Measurements from ENCODE around the gene MBOAT7.
"Not testable (repeated sequence)": the region's sequence is repeated elsewhere in the genome, so short reads cannot be mapped to it uniquely, and the experiment has no call there.

Gene MBOAT7

DNA sequence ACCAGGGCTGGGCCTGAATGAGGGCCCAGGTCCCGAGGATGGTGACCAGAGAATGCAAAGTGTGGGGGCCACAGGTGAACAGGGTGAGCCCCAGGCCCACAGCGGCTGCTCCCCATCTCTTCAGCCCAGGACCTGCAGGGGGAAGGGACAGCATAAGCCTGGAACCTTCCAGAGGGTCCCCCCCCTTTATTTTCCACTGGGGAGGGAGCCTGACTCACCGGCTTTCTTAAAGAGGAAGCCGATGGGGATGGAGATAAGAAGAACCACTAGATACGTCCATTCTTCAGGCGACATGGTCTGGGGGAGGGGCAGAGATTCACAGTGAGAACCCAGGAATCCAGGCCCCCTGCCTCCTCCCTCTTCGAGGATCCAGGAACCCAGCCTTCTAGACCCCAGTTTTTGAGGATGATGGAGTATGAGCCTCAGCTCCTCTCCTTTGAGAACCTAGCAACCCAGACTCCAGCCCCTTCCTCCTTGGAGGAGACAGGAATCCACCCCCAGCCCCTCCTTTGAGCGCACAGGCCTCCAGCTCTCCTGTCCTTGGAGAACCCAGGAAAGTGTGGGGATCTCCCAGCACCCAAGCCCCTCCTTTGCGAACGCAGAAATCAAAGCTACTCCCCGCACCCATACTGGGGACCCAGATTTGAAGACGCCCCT is 1.0 kb downstream of the MBOAT7 start:
- DNase-seq: peak; percentile 91

- DNase-seq: no peak
Measured at GRCh38 chr19:54186934-54187381, 2.4 kb downstream of the MBOAT7 start.

DNA sequence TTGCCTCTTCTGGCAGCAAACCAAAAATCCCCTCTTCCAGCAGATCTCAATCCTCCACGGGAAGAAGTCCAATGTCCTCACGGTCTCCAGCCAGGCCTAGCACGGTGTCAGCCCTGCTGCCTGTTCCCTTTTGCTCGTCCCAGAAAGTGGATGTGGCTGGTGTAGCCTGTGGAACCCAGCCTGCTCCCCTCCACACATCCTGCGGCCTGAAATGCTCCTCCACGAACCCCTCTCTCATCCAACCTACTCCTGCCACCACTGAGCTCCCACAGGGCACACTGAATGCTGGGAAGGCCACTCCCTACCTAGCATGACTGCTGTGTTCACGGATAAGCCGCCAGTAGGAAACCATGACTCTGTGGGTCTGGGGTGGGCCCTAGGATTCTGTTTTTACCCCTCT is 3.0 kb downstream of the MBOAT7 start:
- no peak for DNase-seq

GRCh38 chr19:54183431-54183830 is 5.9 kb downstream of the MBOAT7 start:
- DNase-seq: no peak

- not testable (repeated sequence) for DNase-seq
Measured at GRCh38 chr19:54181894-54182293, 7.5 kb downstream of the MBOAT7 start.

GRCh38 chr19:54180691-54181091 is 8.7 kb downstream of the MBOAT7 start:
- DNase-seq: no peak

DNA sequence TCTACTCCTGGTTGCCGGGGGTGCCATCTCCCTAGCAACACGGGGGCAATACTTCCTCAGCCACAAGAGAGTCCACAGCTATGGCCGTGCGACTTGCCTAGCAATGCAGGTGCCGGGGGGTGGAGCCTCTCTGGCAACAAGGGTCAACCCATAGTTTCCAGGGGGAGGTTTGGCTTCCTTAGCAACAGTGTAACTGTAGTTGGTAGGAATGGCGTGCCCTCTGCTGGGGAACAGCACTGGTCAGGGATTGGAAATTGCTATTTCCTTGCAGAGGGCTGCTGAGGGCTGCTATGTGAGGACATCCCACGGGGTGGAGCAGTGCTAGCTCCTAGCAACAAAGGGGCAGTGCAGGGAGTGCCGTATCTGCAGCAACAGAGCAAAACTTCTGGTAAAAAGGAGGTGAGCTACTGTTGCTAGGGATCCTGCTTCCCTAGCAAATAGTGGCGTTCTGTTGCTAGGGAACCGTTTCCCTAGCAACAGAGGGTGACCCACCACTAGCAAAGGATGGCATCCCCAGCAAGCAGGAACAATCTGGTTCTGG is 9.4 kb downstream of the MBOAT7 start:
- DNase-seq: no peak

DNA sequence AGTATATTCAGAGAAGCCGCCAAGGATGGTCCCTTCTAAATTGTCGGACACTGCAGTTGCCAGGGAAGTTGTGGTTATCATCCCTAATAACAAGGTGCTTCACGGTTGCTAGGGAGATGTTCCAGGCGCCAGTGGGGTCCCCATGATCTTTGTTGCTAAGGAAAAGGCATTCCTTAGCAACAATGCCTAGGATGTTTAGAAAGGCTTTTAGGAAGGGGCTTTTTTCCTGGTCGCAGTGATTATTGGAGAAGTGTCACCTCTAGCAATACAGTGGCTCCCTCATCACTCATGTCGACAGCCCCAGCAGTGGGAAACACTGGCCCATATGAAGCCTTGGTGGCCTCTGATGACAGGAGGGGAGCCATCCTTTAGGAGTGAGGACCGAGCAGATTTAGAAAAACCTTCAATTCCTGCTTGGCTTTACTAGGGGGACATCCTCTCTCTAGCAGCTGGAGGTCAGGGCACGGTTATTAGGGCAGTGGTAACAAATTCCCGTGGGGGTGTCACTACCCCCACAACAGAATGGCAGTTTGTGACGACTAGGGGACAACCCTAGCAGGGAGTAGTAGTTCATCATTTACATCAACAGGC is 10.0 kb downstream of the MBOAT7 start:
- DNase-seq: no peak

- no peak for DNase-seq
Measured at GRCh38 chr19:54178581-54179261, 10.7 kb downstream of the MBOAT7 start.

- DNase-seq: no peak
Measured at GRCh38 chr19:54173951-54174834, 15.2 kb downstream of the MBOAT7 start.

DNA sequence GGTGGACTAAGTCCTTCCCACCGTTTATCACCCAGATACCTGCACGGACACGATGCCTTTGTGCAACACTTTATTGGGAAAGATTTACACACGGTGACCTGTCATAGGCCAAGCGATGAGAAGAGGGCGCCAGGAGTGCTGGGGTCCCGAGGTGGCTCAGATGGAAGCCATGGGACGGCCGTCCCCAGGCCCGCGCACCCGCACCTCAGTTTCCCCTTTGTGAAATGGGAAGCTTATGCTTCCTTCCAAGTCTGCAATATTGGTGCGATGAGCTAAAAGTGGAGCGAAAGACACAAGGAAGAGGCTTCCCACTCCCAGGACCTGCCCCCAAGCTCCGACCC is 16.1 kb downstream of the MBOAT7 start:
- DNase-seq: no peak

- no peak for DNase-seq
Measured at GRCh38 chr19:54172471-54173358, 16.7 kb downstream of the MBOAT7 start, which contains the start of gene TMC4. TMC4 (minus strand) TSS chr19:54173160; CDS start chr19:54173117, 43 bp downstream.

DNA sequence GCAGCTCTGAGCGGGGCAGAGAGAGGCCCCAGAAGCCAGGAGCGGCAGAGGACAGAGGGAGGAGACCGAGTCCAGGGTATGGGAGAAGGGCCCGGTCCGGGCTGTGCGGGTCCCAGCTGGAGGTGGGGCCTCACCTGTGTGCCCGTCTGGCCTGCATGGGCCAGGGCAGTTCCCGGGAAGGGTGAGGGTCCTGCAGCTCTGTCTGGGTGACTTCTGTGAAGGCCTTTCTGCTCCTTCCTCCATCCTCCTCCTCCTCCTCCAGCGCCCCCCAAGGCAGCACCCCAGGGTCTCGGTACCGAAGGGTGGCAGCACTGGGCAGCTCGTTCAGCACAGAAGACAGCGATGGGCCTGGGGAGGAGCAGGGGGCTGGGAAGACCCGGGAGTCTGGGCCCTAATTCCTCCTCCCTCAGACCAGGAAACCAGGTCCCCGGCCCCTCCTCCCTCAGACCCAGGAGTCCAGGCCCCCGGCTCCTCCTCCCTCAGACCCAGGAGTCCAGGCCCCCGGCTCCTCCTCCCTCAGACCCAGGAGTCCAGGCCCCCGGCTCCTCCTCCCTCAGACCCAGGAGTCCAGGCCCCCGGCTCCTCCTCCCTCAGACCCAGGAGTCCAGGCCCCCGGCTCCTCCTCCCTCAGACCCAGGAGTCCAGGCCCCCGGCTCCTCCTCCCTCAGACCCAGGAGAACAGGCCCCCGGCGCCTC is 17.5 kb downstream of the MBOAT7 start:
- not testable (repeated sequence) for DNase-seq

DNA sequence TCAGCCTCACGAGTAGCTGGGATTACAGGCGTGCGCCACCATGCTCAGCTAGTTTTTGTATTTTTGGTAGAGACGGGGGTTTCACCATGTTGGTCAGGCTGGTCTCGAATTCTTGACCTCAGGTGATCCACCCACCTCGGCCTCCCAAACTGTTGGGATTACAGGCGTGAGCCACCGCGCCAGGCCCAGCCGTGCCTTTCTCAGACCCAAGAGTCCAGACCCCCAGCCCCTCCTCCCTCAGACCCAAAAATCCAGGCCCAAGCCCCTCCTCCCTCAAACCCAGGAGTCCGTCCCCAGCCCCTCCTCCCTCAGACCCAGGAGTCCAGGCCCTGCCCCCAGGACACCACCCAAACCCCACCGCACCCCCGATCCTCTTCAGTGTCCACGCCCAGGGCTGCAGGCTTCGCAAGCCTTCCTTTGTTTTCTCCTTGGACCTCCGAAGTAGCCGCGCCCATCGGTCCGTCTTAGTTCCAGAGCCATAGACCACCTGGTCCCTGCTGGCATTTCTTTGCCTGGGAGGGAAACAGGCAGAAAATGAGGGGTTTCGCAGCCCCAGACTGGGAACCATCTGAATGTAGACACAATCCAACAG is 20.1 kb downstream of the MBOAT7 start:
- no peak for DNase-seq

DNA sequence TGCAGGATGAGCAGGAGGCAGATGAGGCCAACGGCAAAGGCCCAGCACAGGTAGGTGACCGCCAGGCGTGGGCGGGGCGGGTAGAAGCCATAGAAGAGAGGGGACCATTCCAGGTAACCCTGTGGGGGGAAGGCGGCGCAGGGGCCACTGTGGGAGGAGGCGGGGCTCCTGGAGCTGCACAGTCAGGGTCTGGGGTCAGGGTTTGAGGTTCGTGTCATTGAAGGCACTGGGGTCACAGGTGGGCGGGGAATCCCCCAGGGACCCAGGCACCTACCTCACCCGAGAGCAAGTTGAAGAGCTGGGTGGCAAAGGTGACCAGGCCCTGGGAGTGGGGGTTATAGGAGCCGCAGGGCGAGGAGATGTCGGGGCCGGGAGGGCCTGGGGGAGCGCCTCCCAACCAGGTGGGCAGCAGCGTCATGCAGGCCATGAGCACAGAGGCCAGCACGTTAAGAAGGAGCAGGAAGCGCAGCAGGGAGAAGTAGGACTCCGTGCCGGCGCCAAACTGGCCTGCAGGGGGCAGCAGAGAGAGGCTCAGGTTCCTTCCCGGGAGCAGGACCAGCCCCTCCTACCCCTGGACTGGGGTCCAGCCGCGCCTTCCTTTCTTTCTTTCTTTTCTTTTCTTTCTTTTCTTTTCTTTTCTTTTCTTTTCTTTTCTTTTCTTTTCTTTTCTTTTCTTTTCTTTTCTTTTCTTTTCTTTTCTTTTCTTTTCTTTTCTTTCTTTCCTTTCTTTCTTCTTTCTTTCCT is 21.0 kb downstream of the MBOAT7 start:
- DNase-seq: peak; percentile 49

DNA sequence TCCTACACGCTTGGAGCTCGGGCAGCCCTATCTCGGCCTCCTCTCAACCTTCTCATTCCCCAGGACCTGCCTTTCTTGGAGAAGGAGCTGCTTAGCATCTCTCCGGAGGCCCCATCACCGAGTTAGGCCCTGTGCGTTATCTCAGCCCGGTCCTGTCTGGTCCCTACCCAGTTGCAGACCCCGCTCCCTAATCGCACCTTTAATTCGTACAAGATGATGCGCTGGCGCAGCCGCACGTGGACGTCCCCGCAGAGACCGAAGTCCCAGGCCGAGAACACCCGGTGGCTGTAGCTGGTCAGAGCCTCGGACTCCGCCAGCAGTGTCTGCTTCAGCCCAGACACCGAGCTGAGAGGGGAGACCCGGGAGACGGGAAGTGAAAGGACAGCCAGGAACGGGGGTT is 24.2 kb downstream of the MBOAT7 start:
- DNase-seq: no peak

- DNase-seq: no peak
Measured at GRCh38 chr19:54164369-54165068, 24.9 kb downstream of the MBOAT7 start.

GRCh38 chr19:54162884-54163283 is 26.5 kb downstream of the MBOAT7 start:
- DNase-seq: no peak

DNA sequence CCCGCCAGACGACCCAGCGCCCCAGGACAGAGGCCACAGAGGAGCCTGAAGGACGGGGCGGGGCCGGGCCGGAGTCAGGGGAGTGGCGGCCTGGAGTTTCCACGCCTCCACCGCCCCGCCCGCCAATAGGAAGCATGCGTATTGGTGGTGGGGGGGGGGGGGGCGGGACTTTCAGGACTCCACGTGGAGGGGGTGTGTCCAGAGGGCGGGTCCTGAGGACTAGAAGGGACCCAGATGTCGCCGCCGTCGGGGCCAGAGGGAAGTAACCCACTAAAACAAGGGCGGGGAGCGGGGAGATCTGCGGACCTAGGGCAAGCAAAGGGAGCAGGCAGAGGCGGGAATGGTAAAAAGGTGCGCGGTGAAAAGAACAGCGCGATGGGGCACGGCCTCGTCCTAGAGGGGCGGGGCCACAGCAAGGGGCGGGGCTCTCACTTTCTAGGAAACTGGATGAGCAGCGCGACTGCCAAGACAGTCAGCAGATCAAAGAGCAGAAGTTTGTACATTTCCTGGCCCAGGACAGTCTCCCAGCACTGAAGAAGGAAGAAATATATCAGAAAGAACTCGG is 27.1 kb downstream of the MBOAT7 start:
- peak; percentile 62 for DNase-seq
